GM10266 (cell line): Measurements from ENCODE around the gene PGAP3.

Experiments
- DNase-seq: peaks from one replicate; pipeline ENCODE4 v3.0.0; 2012; ENCODE audit errors: extremely low spot score
- TF ChIP-seq, protein P1 (sequence below): IDR thresholded peaks from 2 replicates; pipeline ENCODE4 v1.5.1; 2012; ENCODE audit warnings: mild to moderate bottlenecking, low read depth; ENCODE audit not compliant: control insufficient read depth, insufficient read depth; ENCODE audit errors: missing control alignments

Gene PGAP3

DNA sequence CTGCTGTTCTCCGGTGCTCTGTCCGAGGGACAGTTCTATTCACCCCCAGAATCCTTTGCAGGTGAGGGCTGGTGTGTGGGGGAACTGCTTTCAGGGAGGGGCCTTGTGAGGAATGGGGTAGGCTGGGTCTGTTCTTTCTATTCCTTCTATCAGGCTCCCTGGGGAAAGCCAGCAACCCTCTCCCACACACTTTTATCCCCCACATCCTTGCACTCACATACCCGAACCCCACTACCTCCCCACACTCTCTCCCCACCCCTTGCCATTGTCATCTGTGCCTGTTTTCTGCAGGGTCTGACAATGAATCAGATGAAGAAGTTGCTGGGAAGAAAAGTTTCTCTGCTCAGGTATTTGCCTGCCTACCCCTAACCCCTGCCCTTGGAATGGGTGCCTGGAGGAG lies 29.1 kb downstream of the PGAP3 start:
- TF ChIP-seq, protein P1, sequence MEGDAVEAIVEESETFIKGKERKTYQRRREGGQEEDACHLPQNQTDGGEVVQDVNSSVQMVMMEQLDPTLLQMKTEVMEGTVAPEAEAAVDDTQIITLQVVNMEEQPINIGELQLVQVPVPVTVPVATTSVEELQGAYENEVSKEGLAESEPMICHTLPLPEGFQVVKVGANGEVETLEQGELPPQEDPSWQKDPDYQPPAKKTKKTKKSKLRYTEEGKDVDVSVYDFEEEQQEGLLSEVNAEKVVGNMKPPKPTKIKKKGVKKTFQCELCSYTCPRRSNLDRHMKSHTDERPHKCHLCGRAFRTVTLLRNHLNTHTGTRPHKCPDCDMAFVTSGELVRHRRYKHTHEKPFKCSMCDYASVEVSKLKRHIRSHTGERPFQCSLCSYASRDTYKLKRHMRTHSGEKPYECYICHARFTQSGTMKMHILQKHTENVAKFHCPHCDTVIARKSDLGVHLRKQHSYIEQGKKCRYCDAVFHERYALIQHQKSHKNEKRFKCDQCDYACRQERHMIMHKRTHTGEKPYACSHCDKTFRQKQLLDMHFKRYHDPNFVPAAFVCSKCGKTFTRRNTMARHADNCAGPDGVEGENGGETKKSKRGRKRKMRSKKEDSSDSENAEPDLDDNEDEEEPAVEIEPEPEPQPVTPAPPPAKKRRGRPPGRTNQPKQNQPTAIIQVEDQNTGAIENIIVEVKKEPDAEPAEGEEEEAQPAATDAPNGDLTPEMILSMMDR, result no peak
- DNase-seq, result no peak

DNA sequence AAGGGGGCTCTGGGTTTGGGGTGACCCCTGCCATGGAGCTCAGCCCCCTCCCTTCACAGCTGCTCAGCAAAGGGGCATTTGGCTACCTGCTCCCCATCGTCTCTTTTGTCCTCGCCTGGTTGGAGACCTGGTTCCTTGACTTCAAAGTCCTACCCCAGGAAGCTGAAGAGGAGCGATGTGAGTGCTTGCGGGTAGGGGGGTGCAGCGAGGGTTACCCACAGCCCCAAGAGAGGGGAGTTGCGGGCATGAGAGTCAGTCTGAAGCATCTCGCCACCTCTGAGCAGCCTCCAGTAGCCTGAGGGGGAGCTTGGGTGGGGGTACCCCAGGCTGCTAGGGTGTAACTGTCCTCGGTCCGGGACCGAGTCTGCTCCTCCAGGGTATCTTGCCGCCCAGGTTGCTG lies 29.5 kb downstream of the PGAP3 start:
- DNase-seq, result no peak
- TF ChIP-seq, protein P1, result no peak

DNA sequence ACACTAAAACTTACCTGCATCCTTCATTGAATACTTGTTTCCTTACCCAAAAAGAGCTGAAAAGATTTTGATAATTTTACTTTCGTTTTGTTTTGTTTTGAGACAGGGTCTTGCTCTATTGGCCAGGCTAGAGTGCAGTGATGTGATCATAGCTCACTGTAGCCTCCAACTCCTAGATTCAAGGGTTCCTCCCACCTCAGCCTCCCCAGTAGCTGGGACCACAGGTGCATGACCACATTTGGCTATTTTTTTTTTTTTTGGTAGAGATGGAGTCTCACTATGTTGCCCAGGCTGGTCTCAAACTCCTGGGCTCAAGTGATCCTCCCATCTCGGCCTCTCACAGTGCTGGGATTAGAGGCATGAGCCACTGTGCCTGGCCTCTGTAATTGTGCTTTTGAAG lies 32.8 kb downstream of the PGAP3 start:
- TF ChIP-seq, protein P1, result no peak
- DNase-seq, result no peak

DNA sequence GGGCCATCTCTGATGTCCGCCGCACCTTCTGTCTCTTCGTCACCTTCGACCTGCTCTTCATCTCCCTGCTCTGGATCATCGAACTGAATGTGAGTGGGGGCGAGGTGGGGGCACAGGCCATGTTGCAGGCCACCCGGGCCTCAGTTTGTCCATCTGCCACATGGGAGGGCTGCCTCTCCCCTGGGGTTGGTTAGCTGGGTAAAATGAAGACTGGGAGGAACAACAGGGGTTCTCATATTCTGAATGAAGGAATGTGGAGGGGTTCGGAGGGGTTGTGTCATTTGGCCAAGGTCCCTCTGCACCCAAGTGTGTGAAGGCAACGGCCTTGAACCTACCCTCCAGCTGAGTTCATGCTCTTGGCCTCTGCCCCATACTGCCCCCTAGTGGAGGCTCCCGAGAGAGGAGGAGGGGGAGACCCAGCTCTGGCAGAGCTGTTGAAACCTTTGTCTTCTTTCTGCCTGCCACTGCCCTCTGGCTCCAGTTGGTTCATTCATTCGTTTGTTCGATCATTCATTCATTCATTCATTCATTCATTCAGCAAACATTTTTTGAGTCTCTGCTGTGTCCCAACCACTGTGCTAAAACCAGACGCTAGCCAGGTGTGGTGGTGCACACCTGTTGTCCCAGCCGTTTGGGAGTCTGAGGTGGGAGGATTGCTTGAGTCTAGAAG lies 34.1 kb downstream of the PGAP3 start:
- DNase-seq, result peak; percentile 90
- TF ChIP-seq, protein P1, result peak; percentile 85

DNA sequence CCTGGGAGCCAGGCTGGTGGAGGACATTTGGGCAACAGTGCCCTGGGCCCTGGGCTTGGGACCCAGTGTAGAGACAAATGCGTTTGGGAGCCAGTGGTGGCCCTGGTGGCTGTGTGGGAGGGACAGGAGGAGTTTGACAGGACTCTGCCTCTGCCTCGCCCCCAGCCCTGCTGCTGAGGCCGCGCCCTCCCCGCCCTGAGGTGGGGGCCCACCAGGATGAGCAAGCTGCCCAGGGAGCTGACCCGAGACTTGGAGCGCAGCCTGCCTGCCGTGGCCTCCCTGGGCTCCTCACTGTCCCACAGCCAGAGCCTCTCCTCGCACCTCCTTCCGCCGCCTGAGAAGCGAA lies 34.6 kb downstream of the PGAP3 start:
- TF ChIP-seq, protein P1, result no peak
- DNase-seq, result no peak

DNA sequence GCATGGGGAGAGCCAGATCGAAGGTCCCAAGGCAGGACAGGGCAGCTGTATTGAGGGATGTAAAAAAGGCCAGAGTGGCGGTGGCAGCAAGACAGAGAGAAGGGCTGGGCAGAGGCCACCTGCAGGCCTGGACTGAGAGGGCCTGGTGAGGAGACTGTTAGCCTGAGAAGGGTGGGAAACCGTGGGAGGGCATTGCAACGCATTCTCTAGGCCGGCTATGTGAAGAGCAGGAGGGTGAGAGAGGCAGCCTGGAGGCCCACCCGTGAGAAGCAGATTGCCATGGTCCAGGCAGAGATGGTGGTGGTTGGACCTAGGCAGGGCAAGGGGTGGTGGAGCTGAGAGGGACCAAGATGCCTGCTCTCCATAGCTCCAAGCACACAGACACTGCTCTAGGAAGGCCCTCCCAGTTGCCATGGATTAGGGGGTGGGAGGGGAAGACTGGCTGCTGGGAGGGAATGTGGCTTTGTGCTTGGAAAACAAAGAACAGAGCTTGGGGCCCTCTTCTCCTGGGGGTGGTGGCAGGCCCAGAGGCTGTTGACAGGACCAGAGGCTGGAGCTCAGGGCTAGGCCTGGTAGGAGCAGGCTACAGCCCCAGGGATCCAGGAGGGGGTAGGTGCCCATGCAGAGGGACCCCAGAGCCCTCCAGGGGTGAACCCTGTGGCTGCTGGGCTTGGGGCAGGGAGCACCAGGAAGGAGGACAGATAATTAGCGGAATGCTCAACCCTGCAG lies 35.1 kb downstream of the PGAP3 start:
- DNase-seq, result no peak
- TF ChIP-seq, protein P1, result no peak

DNA sequence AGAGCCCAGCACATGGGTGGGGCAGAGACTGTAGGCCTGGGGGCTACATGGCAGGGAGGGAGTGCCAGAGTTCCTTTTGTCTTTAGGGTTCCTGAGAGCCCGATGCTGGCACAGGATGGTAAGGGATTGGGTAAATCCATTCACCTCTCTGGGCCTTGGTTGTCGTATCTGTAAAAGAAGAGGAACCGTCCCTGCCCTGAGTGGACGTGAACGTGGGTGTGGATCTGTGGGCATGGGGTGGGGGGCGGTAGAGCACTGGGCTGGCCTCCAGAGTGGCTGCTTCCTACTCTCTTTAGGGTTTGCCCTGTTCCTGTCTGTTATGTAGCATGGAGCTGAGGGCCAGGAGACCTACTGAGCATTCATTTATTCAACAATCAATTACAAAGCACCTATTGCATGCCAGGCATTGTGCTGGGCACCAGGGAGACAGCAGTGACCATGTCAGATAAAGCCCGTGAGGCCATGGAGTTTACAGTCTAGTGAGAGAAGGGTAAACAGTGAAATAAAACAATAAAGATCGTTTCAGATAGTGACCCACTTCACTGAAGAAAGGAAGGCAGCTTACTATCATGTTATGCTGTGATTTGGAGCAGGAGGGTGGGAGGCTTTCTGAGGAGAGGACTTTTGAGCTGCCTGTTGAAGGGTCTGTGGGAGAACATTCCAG lies 35.8 kb downstream of the PGAP3 start:
- no peak for DNase-seq
- TF ChIP-seq, protein P1, result no peak
